Esophagus muscularis mucosa (tissue), 4 donors: Measurements from ENCODE around the gene SPATA46. TPM values are rescaled to one million over a fixed set of nuclear protein-coding genes. Genes with fewer than 3 reads are reported as not detected.
"Not testable (repeated sequence)": the region's sequence is repeated elsewhere in the genome, so short reads cannot be mapped to it uniquely, and the experiment has no call there.

ENCODE experiments used
- DNase-seq: peaks from one replicate; pipeline ENCODE4 v3.0.0-alpha.2; 2017; ENCODE audit errors: extremely low spot score
- H3K27ac ChIP-seq, 4 donors: fragments of 200-600 bp; sonication (generic); replicated peaks in 1 of 4; 1 replicate in 3 of 4; 2 replicates in 1 of 4; pipeline ENCODE4 v1.5.1; 2016 to 2019; ENCODE audit warnings: mild to moderate bottlenecking in 1 of 4
- H3K27me3 ChIP-seq, 4 donors: fragments of 200-600 bp; sonication (generic); one replicate each; pipeline versions ENCODE4 v1.5.1 to v1.6.0; 2016 to 2019
- H3K36me3 ChIP-seq, 4 donors: fragments of 200-600 bp; sonication (generic); one replicate each; pipeline ENCODE4 v1.5.1; 2016 to 2019
- H3K4me1 ChIP-seq, 4 donors: fragments of 200-600 bp; sonication (generic); one replicate each; pipeline ENCODE4 v1.5.1; 2016 to 2019
- H3K4me3 ChIP-seq, 4 donors: fragments of 200-600 bp; sonication (generic); 1 replicate in 2 of 4; 2 replicates in 2 of 4; pipeline ENCODE4 v1.5.1; 2016 to 2019; ENCODE audit warnings: mild to moderate bottlenecking in 4 of 4, moderate library complexity in 1 of 4
- H3K9me3 ChIP-seq, 4 donors: fragments of 200-600 bp; sonication (generic); 1 replicate in 3 of 4; 2 replicates in 1 of 4; pipeline ENCODE4 v1.5.1; 2016 to 2019
- CTCF ChIP-seq, 3 experiments: fragments of 200-600 bp in 2 of 3; fragments of 450-650 bp in 1 of 3; sonication (generic) in 2 of 3; IDR thresholded peaks; one replicate each; pipeline ENCODE4 v1.5.1; 2017 to 2019; ENCODE audit warnings: antibody characterized with exemption in 3 of 3, mild to moderate bottlenecking in 2 of 3, moderate library complexity in 1 of 3
- EP300 ChIP-seq: sonication (generic); formaldehyde crosslinking; IDR thresholded peaks from one replicate; pipeline ENCODE4 v1.6.1; 2017; ENCODE audit warnings: antibody characterized with exemption
- POLR2A ChIP-seq: fragments of 450-650 bp; IDR thresholded peaks from one replicate; pipeline ENCODE4 v1.6.1; 2017; ENCODE audit warnings: antibody characterized with exemption, moderate library complexity, mild to moderate bottlenecking, low read depth
- POLR2AphosphoS5 ChIP-seq, 2 donors: sonication (generic); formaldehyde crosslinking; IDR thresholded peaks; one replicate each; pipeline ENCODE4 v1.6.1; 2017; ENCODE audit warnings: antibody characterized with exemption in 2 of 2
- WGBS: methylation state at CpG from one replicate; pipeline ENCODE4 v1.1.5; 2018; 5-methylcytosine and 5-hydroxymethylcytosine counted together
- intact Hi-C: fragments of 100-400 bp; cut with DNase I; formaldehyde crosslinking; loops from one replicate; pipeline ENCODE4 v1.15.1; 2023
- total RNA-seq, 4 donors: library from RNA; depleted of rRNA; stranded (reverse); fragments of >200 nt; gene quantifications; one replicate each; pipeline versions ENCODE4 v1.1.0 to v1.2.1, GENCODE V29; 2016

SPATA46 gene
- total RNA-seq, 4 donors from 2014 or later, result not detected

- Histone ChIP-seq H3K27me3 (no peaks in the 10 kb centered on the region), H3K4me1 (no peaks in the 10 kb centered on the region), H3K9me3 (no peaks in the 10 kb centered on the region), H3K27ac (no peak overlapping the region), H3K4me3 (no peak overlapping the region), H3K36me3 (peaks cover 0 to 13% (median 6%) of the 10 kb centered on the region in 4 donors)
- DNase-seq, result no peak
- WGBS, result 58% methylated on average over 5 of the region's 5 CpGs
- intact Hi-C loops, result no loop called here
- TF ChIP-seq POLR2A, result no peak
- no peak for TF ChIP-seq EP300
- TF ChIP-seq POLR2AphosphoS5 (IDR thresholded peaks at IDR 0.05), result no peak
- TF ChIP-seq CTCF (IDR thresholded peaks at IDR 0.05), result no peak
Observed at GRCh38 chr1:162357681-162358266, 18.9 kb downstream of the SPATA46 start.

- no peak overlapping the region for H3K4me3 ChIP-seq
- H3K4me1 ChIP-seq, result peaks cover 0 to 5% (median 0%) of the 10 kb centered on the region in 4 donors
- no peaks in the 10 kb centered on the region for H3K27me3 ChIP-seq
- TF ChIP-seq EP300 (no peak), POLR2AphosphoS5 (IDR thresholded peaks at IDR 0.05) (no peak), POLR2A (no peak), CTCF (IDR thresholded peaks at IDR 0.05) (no peak)
- no peak for DNase-seq
- WGBS, result 77% methylated on average over 5 of the region's 5 CpGs
- peaks cover 0 to 13% (median 6%) of the 10 kb centered on the region in 4 donors for H3K36me3 ChIP-seq
- intact Hi-C loops, result no loop called here
- no peak overlapping the region for H3K27ac ChIP-seq
- no peaks in the 10 kb centered on the region for H3K9me3 ChIP-seq
Observed at GRCh38 chr1:162353702-162354101, 23.0 kb downstream of the SPATA46 start.

- no peaks in the 10 kb centered on the region for H3K9me3 ChIP-seq
- intact Hi-C loops, result no loop called here
- peaks cover 0 to 13% (median 6%) of the 10 kb centered on the region in 4 donors for H3K36me3 ChIP-seq
- TF ChIP-seq CTCF (IDR thresholded peaks at IDR 0.05) (no peak), POLR2A (no peak), POLR2AphosphoS5 (IDR thresholded peaks at IDR 0.05) (no peak)
- whole genome bisulfite sequencing, result 90% methylated on average over 9 of the region's 9 CpGs
- H3K4me1 ChIP-seq, result peaks cover 0 to 5% (median 0%) of the 10 kb centered on the region in 4 donors
- H3K27ac ChIP-seq, result no peak overlapping the region
- no peak for DNase-seq
- H3K27me3 ChIP-seq, result no peaks in the 10 kb centered on the region
- H3K4me3 ChIP-seq, result no peak overlapping the region
Observed at GRCh38 chr1:162353078-162353477, 23.6 kb downstream of the SPATA46 start.

- H3K4me3 ChIP-seq, H3K27ac ChIP-seq, H3K27me3 ChIP-seq, H3K4me1 ChIP-seq, intact Hi-C loops, H3K9me3 ChIP-seq, DNase-seq: not testable (repeated sequence)
- WGBS, result 73% methylated on average over 3 of the region's 4 CpGs
- peaks cover 0 to 11% (median 3%) of the 10 kb centered on the region in 4 donors for H3K36me3 ChIP-seq
Observed at GRCh38 chr1:162351874-162352273, 24.8 kb downstream of the SPATA46 start.

- H3K27ac ChIP-seq, result no peak overlapping the region
- WGBS, result 80% methylated on average over 6 of the region's 6 CpGs
- intact Hi-C loops, result no loop called here
- H3K4me3 ChIP-seq, result no peak overlapping the region
- H3K36me3 ChIP-seq, result peaks cover 0 to 8% (median 2%) of the 10 kb centered on the region in 4 donors
- H3K9me3 ChIP-seq, result no peaks in the 10 kb centered on the region
- TF ChIP-seq POLR2AphosphoS5 (IDR thresholded peaks at IDR 0.05) (no peak), POLR2A (no peak)
- H3K4me1 ChIP-seq, result peaks cover 0 to 5% (median 0%) of the 10 kb centered on the region in 4 donors
- no peaks in the 10 kb centered on the region for H3K27me3 ChIP-seq
- DNase-seq, result no peak
Observed at GRCh38 chr1:162351246-162351842, 25.3 kb downstream of the SPATA46 start.
